Limb (tissue), 2 donors: ENCODE results near the gene PRDM16.

ENCODE experiments used
- DNase-seq, 2 donors: peaks; one replicate each; pipeline ENCODE4 v3.0.0-alpha.2; 2016; ENCODE audit errors: extremely low spot score in 2 of 2

Gene PRDM16

DNA sequence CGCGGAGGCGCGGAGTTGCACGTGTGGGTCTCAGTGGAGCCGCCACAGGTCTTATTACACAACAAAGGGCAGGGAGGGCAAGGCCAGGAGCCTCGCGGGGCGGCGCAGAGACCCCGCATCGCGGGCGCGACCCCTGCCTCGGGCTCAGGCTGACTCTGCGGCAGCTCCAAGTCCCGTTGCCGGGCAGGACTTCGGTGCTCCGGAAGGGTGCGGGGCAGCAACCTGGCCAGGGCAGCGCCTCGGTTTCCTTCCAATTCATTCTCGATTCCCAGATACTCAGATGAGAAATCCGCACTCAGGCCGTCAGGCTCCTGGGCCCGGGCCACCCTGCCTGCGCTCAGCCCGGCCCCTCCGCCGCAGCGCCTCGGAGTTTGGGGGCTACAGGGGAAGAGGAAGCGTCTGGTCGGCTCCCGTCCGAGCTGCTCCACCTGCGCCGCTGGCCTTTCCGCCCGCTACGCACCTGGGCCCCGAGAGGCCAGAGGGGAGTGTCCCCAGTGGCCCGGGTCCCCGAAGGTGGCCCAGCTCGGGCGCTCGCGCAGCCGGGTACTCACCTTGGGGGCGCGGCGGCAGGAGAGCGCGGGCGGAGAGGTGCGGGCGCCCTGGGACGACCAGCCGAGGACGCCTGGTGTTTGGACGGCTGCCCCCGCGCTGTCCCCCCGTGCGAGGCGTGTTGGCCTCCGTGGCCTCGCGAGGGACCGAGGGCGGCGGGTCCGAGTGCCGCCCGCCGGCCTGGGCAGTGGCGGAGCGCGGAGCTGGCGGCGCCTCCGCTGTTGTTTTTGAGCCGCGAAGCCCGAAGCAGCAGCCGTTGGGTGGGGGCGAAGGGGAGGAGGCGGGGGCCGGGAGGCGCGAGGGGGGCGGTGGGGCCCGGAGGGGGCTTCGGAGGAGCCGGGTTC lies 1.1 kb upstream of the PRDM16 start:
- peak in 1 of 2 donors; percentile 53 for DNase-seq

- peak; percentile 77 to 83 for DNase-seq
Measured at GRCh38 chr1:3069491-3070308, 697 bp downstream of the PRDM16 start.

GRCh38 chr1:3070309-3070643 lies 1.3 kb downstream of the PRDM16 start:
- peak in 1 of 2 donors; percentile 53 for DNase-seq

- peak in 1 of 2 donors; percentile 57 for DNase-seq
Measured at GRCh38 chr1:3070644-3071564, 1.9 kb downstream of the PRDM16 start.

GRCh38 chr1:3071565-3072390 lies 2.8 kb downstream of the PRDM16 start:
- DNase-seq: no peak

GRCh38 chr1:3072391-3073185 lies 3.6 kb downstream of the PRDM16 start:
- DNase-seq: peak in 1 of 2 donors; percentile 57

DNA sequence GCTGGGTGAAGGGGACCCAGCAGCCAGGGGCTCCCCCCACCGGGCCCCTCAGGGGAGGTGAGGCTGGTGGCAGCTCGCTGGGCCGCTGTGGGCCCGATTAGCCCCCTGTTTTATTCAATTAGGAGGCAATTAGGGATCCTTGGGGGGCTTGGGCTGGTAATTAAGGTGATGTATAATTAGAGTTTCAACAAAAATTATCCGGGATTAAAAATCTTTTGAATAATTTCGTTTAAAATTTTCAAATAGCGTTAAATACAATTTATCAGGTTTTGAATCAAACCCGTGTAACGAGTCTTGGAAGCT lies 4.1 kb downstream of the PRDM16 start:
- no peak for DNase-seq

GRCh38 chr1:3073489-3074296 lies 4.7 kb downstream of the PRDM16 start:
- DNase-seq: peak in 1 of 2 donors; percentile 63

- DNase-seq: no peak
Measured at GRCh38 chr1:3074297-3074741, 5.3 kb downstream of the PRDM16 start.

DNA sequence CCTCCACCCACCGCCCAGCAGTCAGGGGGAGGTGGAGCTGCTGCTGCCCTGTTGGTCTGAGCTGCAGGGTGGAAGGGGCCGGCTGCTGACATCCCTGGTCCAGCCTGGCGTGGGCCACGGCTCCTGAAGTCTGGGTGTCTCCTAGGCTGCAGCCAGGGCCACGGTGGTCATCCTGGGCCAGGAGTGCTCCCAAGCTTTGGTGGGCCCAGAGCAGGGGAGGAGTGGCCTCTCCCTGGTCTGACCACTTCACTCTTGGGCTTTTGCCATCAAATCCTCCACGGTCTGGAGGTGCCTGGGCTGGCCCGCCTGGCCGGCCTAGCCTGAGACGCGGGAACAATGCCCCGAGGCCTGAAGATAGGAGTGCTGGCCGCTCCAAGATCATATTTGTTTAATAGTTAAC lies 5.8 kb downstream of the PRDM16 start:
- no peak for DNase-seq

- DNase-seq: no peak
Measured at GRCh38 chr1:3075666-3076362, 6.8 kb downstream of the PRDM16 start.

- DNase-seq: no peak
Measured at GRCh38 chr1:3076363-3076740, 7.3 kb downstream of the PRDM16 start.

DNA sequence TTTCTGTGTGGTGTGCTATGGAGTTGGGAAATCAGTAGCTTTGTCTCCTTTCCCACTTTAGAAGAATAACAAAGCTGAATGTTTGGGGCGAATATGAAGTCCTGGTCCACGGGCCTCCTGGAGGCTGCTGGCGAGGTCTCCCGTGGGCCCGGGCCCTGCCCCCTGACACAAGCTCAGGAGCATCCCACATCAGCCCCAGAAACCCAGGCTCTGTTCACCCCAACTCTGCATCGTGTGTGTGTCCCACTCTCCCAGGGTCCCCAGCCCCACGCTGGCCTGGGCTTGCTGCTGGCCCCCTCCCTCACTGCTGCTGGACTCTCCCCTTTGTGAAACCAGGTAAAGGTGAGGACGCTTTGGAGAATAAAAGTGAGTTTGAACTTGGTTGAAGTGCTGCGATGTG lies 8.1 kb downstream of the PRDM16 start:
- DNase-seq: no peak

DNA sequence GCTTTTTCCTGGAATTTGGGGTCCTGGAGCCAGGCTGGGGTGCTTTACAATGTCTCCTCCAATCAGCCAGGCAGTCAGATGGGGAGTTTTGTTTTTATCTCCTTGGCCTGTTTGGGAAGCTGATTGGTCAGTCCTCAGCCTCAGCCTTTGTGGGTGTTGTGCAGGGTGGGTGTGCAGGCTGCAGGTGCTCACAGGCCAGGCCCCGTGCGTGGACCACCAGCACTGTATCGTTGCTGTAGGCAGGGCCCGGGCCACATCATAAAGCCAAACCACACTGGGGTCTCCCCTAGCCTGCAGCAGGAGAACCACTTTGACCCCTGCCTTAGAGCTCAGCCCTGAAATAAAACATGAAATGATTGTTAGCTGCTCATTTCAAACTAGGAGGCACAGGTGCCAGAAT lies 8.6 kb downstream of the PRDM16 start:
- no peak for DNase-seq

DNA sequence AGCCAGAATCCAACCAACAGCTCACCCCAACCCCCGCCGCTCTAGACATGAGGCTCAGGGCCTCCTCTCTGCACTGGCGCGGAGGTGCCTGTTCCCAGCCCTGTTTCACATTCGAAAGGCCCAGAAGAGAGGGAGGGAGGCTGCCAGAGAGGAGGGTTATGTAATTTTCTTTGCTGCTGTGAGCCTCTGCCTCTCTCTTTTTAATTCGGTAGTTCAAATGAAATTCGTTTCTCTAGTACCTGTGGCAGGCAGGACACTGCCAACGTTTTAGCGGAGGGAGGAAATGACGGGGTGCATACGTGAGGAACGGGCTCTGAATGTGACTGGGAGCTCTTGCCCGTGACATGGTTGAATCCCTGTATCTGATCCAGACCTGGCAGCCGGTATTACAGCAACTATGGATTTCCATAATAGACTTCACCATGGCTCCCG lies 9.4 kb downstream of the PRDM16 start:
- no peak for DNase-seq

DNA sequence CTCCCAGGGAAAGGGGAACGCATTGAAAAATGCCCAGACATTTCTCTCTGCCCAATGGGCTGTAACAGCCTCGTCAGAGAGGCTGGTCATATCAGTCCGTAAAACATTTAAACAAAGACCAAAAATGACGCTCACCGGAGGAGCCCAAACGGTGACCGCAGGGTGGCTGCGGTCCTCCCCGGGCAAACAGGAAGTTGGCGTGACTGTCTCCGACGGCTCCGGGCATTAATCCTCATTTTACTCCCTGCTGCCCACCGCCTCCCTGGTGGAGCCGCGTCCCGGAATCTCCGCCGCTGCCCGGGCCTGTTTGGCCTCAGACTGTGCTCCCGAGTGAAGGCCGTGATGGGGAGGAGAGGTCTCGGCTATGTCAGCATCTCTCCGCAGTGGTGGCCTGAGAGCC lies 9.9 kb downstream of the PRDM16 start:
- no peak for DNase-seq

DNA sequence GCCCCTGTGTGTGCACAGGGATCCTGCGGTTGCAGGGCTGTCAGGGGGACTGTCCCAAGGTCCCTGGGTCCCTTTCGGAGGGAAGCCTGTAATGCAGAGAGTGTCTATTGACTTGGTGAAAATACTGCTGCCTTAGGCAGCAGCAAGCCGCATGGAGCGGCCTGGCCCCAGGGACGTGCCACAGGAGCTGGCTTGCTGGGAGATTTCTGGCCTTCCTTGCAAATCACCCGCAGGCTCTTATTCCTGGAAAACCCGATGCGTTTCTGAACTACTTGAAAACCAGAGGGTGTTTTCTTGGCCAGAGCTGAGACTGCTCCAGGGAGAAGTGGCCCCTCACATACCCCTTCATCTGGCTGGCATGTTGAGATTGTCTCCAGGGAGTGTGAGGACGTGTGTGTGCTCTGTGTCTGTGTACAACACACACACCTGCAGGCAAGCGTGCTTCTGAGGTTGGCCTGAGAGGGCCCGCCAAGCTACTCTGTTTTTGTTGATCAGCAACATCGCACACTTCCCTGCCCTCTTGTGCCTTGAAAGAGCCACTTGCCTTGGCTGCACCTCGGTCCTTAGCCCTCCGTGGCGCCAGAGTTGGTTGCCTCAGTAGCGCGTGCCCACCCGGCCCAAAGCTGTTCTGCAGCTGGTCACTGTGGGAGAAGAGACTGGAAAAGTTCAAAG lies 10.5 kb downstream of the PRDM16 start:
- no peak for DNase-seq
